DND-41 (cell line): ENCODE results near the gene C1QTNF6.

ENCODE experiments used
- EZH2 ChIP-seq: IDR thresholded peaks from 3 replicates; pipeline ENCODE4 v1.6.1; 2012; ENCODE audit warnings: borderline replicate concordance, low read depth, mild to moderate bottlenecking, moderate library complexity, low read length, inconsistent platforms; ENCODE audit not compliant: severe bottlenecking
- TF ChIP-seq, protein P1 (sequence below): IDR thresholded peaks from 2 replicates; pipeline ENCODE4 v1.5.1; 2012; ENCODE audit warnings: borderline replicate concordance, low read length, moderate library complexity, mild to moderate bottlenecking; ENCODE audit not compliant: poor library complexity, severe bottlenecking; ENCODE audit errors: extremely low read depth

DNA sequence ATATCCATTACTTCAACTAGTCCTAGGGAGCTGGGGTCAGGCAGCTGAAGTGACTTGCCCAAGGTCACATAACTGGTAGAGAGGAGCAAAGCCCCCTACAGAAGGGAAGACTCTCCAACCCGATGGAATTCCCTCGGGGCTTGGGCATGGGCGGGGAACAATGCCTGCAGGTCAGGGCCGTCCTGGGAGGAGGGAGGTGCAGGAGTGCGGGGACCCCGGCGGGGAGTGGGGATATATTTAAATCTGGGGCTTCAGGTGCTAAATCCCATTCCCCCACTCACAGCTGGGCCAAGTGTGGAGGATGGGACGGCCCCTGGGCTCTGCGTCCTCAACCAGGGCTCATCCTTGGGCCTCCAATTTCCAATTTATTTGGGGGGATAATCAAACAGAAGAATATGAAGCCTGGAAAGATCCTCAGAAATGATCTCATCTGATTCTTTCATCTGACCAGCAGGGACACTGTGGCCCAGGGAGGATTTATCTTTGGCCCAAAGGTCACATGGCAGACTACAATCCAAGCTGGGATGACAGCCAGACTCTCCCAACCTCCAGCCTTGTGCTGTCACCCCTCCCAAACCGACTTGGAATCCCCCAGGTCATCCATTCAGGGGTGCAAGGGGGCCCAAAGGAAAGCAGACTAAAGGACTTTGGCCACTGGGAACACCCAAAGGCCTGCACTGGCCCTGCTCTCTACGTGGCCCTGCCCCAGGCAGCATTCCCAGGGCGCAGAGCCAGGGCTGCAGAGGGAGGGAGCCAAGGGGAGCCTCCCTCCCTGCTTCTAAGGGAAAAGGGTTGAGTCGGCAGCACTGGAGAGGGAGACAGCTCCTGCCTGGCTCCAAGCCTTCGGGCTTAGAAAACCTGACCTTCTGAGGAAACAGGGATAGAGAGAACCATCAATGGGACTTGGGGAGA is 8.7 kb upstream of the C1QTNF6 start:
- TF ChIP-seq, protein P1, sequence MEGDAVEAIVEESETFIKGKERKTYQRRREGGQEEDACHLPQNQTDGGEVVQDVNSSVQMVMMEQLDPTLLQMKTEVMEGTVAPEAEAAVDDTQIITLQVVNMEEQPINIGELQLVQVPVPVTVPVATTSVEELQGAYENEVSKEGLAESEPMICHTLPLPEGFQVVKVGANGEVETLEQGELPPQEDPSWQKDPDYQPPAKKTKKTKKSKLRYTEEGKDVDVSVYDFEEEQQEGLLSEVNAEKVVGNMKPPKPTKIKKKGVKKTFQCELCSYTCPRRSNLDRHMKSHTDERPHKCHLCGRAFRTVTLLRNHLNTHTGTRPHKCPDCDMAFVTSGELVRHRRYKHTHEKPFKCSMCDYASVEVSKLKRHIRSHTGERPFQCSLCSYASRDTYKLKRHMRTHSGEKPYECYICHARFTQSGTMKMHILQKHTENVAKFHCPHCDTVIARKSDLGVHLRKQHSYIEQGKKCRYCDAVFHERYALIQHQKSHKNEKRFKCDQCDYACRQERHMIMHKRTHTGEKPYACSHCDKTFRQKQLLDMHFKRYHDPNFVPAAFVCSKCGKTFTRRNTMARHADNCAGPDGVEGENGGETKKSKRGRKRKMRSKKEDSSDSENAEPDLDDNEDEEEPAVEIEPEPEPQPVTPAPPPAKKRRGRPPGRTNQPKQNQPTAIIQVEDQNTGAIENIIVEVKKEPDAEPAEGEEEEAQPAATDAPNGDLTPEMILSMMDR, result no peak
- TF ChIP-seq EZH2, result no peak
